Measurements from ENCODE around the gene PROSER2. TPM values are rescaled to one million over a fixed set of nuclear protein-coding genes. Genes with fewer than 3 reads are reported as not detected.
A peak's percentile ranks its signal among the peaks of the same experiment; 100 is the strongest.

Gene PROSER2
- total and polyA plus RNA-seq, 2 of the 13 experiments (the other 11 are each of a cell fraction or from before 2014, with no cell fraction given), result 6.9 to 7.7 TPM

- ATAC-seq, result peak; percentile 27; the same call in 1 of the 3 replicates
- no peak overlapping the region for H3K9ac ChIP-seq (ENCODE audit: insufficient read depth, low read depth, low read length)
- POLR2A ChIA-PET, result no interaction called here
- no peak for TF ChIP-seq ZNF720 (CRISPR knock-in tag; IDR thresholded peaks at IDR 0.05)
- no peak for TF ChIP-seq ETV6 (CRISPR knock-in tag; conservative IDR thresholded peaks at IDR 0.05)
- no TSS peak for BruUV-seq (replicated peaks)
- no peaks in the 10 kb centered on the region for H4K20me1 ChIP-seq (ENCODE audit: insufficient read depth, low read length)
- H2AFZ ChIP-seq (ENCODE audit: low read length), result no peak overlapping the region
- H3K4me3 ChIP-seq (replicated peaks in 1 of 3; ENCODE audit: insufficient read depth in 1 of 3, low read depth in 2 of 3, low read length in 3 of 3), result no peak overlapping the region
- in situ Hi-C loops (cut with HindIII; ENCODE audit: extremely low pct_ligation_motif_present, low pct_unique_long_range_greater_than_20kb) (no loop called here), intact Hi-C loops (cut with micrococcal nuclease; ENCODE audit: unreplicated experiment) (no loop called here)
- H3K36me3 ChIP-seq (replicated peaks in 1 of 2; ENCODE audit: control insufficient read depth in 1 of 2, insufficient read depth in 2 of 2, low read length in 2 of 2), result no peaks in the 10 kb centered on the region
- no peak overlapping the region for H3K4me2 ChIP-seq (ENCODE audit: low read depth, low read length)
- no peaks in the 10 kb centered on the region for H3K9me3 ChIP-seq (ENCODE audit: low read length)
- CTCF ChIA-PET (ENCODE audit: low intra/inter-chr PET ratio, low total read pairs), result no interaction called here
- no peak for FAIRE-seq
- no peak overlapping the region for H3K27ac ChIP-seq (ENCODE audit: extremely low read length, insufficient read depth, low read length)
- peaks cover 0 to 14% of the 10 kb centered on the region in 2 experiments; a peak in 3 of 5 replicates for H3K27me3 ChIP-seq (ENCODE audit: control insufficient read depth in 1 of 2, insufficient read depth in 2 of 2, low read length in 2 of 2)
- no peaks in the 10 kb centered on the region for H3K79me2 ChIP-seq (ENCODE audit: insufficient read depth, low read length)
- WGBS (ENCODE audit: low lambda C conversion rate), result 3% methylated on average over 3 of the region's 3 CpGs
- DNase-seq (ENCODE audit: low spot score), result no peak
- H3K4me1 ChIP-seq (ENCODE audit: insufficient read depth, low read length), result peaks cover 6% of the 10 kb centered on the region; the same call in 1 of the 2 replicates
These were observed 47.1 kb upstream of the PROSER2 start for GRCh38 chr10:11776080-11776479.

DNA sequence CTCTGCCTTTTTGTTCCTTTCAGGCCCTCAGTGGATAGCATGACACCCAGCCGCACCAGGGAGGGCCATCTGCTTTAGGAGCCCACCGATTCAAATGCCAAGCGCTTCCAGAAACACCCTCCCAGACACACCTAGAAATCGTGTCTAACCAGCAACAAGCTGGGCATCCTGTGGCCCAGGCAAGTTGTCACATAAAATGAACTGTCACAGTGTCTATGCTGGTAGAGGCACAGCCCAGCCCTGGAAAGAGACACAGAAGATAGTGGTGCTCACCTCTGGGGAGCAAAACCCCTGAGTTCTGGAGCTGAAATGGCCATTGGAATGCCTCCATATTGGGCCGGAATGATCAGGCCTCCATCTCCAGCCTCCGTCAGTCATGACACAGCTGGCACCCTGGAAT lies 42.0 kb upstream of the PROSER2 start:
- Histone ChIP-seq H4K20me1 (ENCODE audit: insufficient read depth, low read length) (no peaks in the 10 kb centered on the region), H3K4me2 (ENCODE audit: low read depth, low read length) (no peak overlapping the region), H3K27me3 (ENCODE audit: control insufficient read depth in 1 of 2, insufficient read depth in 2 of 2, low read length in 2 of 2) (peaks cover 0 to 10% of the 10 kb centered on the region in 2 experiments; a peak in 2 of 5 replicates), H3K79me2 (ENCODE audit: insufficient read depth, low read length) (no peaks in the 10 kb centered on the region), H3K4me1 (ENCODE audit: insufficient read depth, low read length) (peaks cover 15% of the 10 kb centered on the region), H3K9me3 (ENCODE audit: low read length) (no peaks in the 10 kb centered on the region), H3K36me3 (replicated peaks in 1 of 2; ENCODE audit: control insufficient read depth in 1 of 2, insufficient read depth in 2 of 2, low read length in 2 of 2) (no peaks in the 10 kb centered on the region), H2AFZ (ENCODE audit: low read length) (no peak overlapping the region), H3K4me3 (replicated peaks in 1 of 3; ENCODE audit: insufficient read depth in 1 of 3, low read depth in 2 of 3, low read length in 3 of 3) (no peak overlapping the region), H3K27ac (ENCODE audit: extremely low read length, insufficient read depth, low read length) (no peak overlapping the region), H3K9ac (ENCODE audit: insufficient read depth, low read depth, low read length) (no peak overlapping the region)
- POLR2A ChIA-PET, result no interaction called here
- WGBS (ENCODE audit: low lambda C conversion rate), result 73% methylated on average over 6 of the region's 6 CpGs
- no peak for DNase-seq (ENCODE audit: low spot score)
- CTCF ChIA-PET (ENCODE audit: low intra/inter-chr PET ratio, low total read pairs), result no interaction called here
- no peak for TF ChIP-seq JARID2 (CRISPR knock-in tag; IDR thresholded peaks at IDR 0.05; ENCODE audit: insufficient replicate concordance)
- in situ Hi-C loops (cut with HindIII; ENCODE audit: extremely low pct_ligation_motif_present, low pct_unique_long_range_greater_than_20kb) (no loop called here), intact Hi-C loops (cut with micrococcal nuclease; ENCODE audit: unreplicated experiment) (no loop called here)
- no peak for ATAC-seq
- FAIRE-seq, result no peak
- no TSS peak for BruUV-seq (replicated peaks)

Data from HepG2 (cell line).